MCF 10A (cell line): ENCODE data around the gene RFX6. TPM values are rescaled to one million over a fixed set of nuclear protein-coding genes. Genes with fewer than 3 reads are reported as not detected.

Experiments used
- BruUV-seq: library from RNA; stranded (reverse); fragments of 400-500 nt; replicated peaks from 2 replicates; lab custom pipeline; 2021; lab: Mats Ljungman, UMichigan
- CTCF ChIA-PET: fragments of 300-600 bp; sonication (Branson Sonifier 250); formaldehyde crosslinking; extraction: SDS; loops from one replicate; lab custom pipeline; 2021; ENCODE audit warnings: antibody characterized with exemption, inconsistent platforms; lab: Yijun Ruan, JAX
- POLR2A ChIA-PET: fragments of 300-600, 350-650 bp; sonication (Branson Sonifier 250); formaldehyde crosslinking; extraction: SDS; loops from one replicate; lab custom pipeline; 2020; ENCODE audit warnings: antibody characterized with exemption, inconsistent platforms; lab: Yijun Ruan, JAX
- DNase-seq: peaks from one replicate; pipeline ENCODE4 v3.0.0-alpha.2; 2018; ENCODE audit not compliant: unreplicated experiment
- H3K27ac Mint-ChIP-seq: one replicate; pipeline ENCODE4 v1.8.0; 2022; ENCODE audit warnings: mild to moderate bottlenecking, low read depth, mixed read lengths; ENCODE audit not compliant: unreplicated experiment
- H3K27me3 Mint-ChIP-seq: one replicate; pipeline ENCODE4 v1.8.0; 2022; ENCODE audit warnings: mixed read lengths; ENCODE audit not compliant: insufficient read depth, unreplicated experiment
- H3K36me3 Mint-ChIP-seq: one replicate; pipeline ENCODE4 v1.8.0; 2022; ENCODE audit warnings: mild to moderate bottlenecking, moderate library complexity, mixed read lengths; ENCODE audit not compliant: insufficient read depth, unreplicated experiment
- H3K4me1 Mint-ChIP-seq: one replicate; pipeline ENCODE4 v1.8.0; 2022; ENCODE audit warnings: mixed read lengths; ENCODE audit not compliant: insufficient read depth, unreplicated experiment
- H3K4me3 Mint-ChIP-seq: one replicate; pipeline ENCODE4 v1.8.0; 2022; ENCODE audit warnings: mild to moderate bottlenecking, moderate library complexity, mixed read lengths; ENCODE audit not compliant: unreplicated experiment
- H3K9me3 Mint-ChIP-seq: one replicate; pipeline ENCODE4 v1.8.0; 2022; ENCODE audit warnings: mixed read lengths; ENCODE audit not compliant: unreplicated experiment
- intact Hi-C: fragments of 100-400 bp; cut with micrococcal nuclease; formaldehyde crosslinking; loops from 2 replicates; pipeline ENCODE4 v1.14.1; 2022
- total RNA-seq: library from RNA; stranded (reverse); gene quantifications from 2 replicates; pipeline ENCODE4 v1.2.3, GENCODE V29; 2022
- TF ChIP-seq, protein P1 (sequence below): fragments of 200-600 bp; IDR thresholded peaks from one replicate; pipeline ENCODE4 v1.8.0; 2022; ENCODE audit warnings: antibody characterized with exemption, mild to moderate bottlenecking; ENCODE audit not compliant: unreplicated experiment

Gene RFX6
- total RNA-seq, 1 experiment from 2014 or later, result not detected

DNA sequence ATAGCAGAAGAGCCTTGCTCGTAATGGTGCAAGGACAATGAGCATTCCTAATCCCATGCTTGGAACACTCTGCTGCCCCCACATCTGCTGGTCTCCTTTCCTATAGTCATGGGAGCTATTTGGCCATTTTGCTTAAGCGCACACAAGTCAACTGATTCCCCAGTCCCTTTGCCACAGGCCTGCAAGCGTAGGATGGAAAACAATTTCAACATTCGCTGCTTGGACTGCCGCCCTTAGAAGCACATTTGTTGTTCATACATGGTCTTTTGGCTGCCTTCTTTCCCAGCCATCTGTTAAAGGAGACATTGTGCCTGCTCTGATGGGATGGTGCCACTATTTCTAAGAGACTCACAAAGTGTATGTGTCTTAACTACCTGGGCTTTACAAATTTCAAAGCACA is 96.9 kb downstream of the RFX6 start:
- intact Hi-C loops, result loop anchor here (2.0 to 10.0 kb wide), 4 partner anchors 301 to 855 kb away; no protein-coding TSS in a partner anchor
- peaks cover 35% of the 10 kb centered on the region for H3K27me3 Mint-ChIP-seq
- no peaks in the 10 kb centered on the region for H3K9me3 Mint-ChIP-seq
- no TSS peak for BruUV-seq
- no peak for DNase-seq
- H3K4me1 Mint-ChIP-seq, result no peaks in the 10 kb centered on the region
- TF ChIP-seq, protein P1, sequence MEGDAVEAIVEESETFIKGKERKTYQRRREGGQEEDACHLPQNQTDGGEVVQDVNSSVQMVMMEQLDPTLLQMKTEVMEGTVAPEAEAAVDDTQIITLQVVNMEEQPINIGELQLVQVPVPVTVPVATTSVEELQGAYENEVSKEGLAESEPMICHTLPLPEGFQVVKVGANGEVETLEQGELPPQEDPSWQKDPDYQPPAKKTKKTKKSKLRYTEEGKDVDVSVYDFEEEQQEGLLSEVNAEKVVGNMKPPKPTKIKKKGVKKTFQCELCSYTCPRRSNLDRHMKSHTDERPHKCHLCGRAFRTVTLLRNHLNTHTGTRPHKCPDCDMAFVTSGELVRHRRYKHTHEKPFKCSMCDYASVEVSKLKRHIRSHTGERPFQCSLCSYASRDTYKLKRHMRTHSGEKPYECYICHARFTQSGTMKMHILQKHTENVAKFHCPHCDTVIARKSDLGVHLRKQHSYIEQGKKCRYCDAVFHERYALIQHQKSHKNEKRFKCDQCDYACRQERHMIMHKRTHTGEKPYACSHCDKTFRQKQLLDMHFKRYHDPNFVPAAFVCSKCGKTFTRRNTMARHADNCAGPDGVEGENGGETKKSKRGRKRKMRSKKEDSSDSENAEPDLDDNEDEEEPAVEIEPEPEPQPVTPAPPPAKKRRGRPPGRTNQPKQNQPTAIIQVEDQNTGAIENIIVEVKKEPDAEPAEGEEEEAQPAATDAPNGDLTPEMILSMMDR, result no peak
- POLR2A ChIA-PET, result no interaction called here
- H3K27ac Mint-ChIP-seq, result no peak overlapping the region
- no peaks in the 10 kb centered on the region for H3K36me3 Mint-ChIP-seq
- CTCF ChIA-PET, result interaction anchor here (0.6 to 1.9 kb wide), 7 partner anchors 14 to 1230 kb away, joined by 3 to 5 read pairs (median 4); no protein-coding TSS in a partner anchor
- no peak overlapping the region for H3K4me3 Mint-ChIP-seq

- TF ChIP-seq, protein P1, result no peak
- ChIA-PET CTCF (interaction anchor here (1.2 to 1.9 kb wide), 7 partner anchors 13 to 630 kb away, joined by 3 to 5 read pairs (median 4); no protein-coding TSS in a partner anchor), POLR2A (interaction anchor here (0.6 to 0.7 kb wide), 2 partner anchors 214 to 313 kb away, joined by 3 read pairs; no protein-coding TSS in a partner anchor)
- Mint-ChIP-seq H3K9me3 (no peaks in the 10 kb centered on the region), H3K27ac (no peak overlapping the region), H3K4me1 (peaks cover 5% of the 10 kb centered on the region), H3K27me3 (peaks cover 36% of the 10 kb centered on the region), H3K36me3 (no peaks in the 10 kb centered on the region), H3K4me3 (no peak overlapping the region)
- intact Hi-C loops, result loop anchor here (10.0 kb wide), 1 partner anchor 300 kb away; no protein-coding TSS in a partner anchor
- DNase-seq, result no peak
- BruUV-seq, result no TSS peak
These were observed 97.7 kb downstream of the RFX6 start for GRCh38 chr6:116974526-116975316.

GRCh38 chr6:116975600-116975999 is 98.6 kb downstream of the RFX6 start:
- no TSS peak for BruUV-seq
- peak; percentile 48 for DNase-seq
- ChIA-PET CTCF (interaction anchor here (1.3 to 1.9 kb wide), 5 partner anchors 12 to 629 kb away, joined by 3 to 5 read pairs (median 4); no protein-coding TSS in a partner anchor), POLR2A (interaction anchor here (0.6 kb wide), 1 partner anchor 213 kb away, joined by 3 read pairs; no protein-coding TSS in a partner anchor)
- TF ChIP-seq, protein P1, result no peak
- Mint-ChIP-seq H3K27me3 (peaks cover 38% of the 10 kb centered on the region), H3K36me3 (no peaks in the 10 kb centered on the region), H3K27ac (no peak overlapping the region), H3K4me1 (peaks cover 5% of the 10 kb centered on the region), H3K9me3 (no peaks in the 10 kb centered on the region), H3K4me3 (no peak overlapping the region)
- intact Hi-C loops, result loop anchor here (10.0 kb wide), 1 partner anchor 299 kb away; no protein-coding TSS in a partner anchor

GRCh38 chr6:116979560-116979959 is 102.5 kb downstream of the RFX6 start:
- TF ChIP-seq, protein P1, result no peak

More at GRCh38 chr6:116979560-116979959, 102.5 kb downstream of the RFX6 start:
- DNase-seq, result no peak
- H3K4me3 Mint-ChIP-seq, result no peak overlapping the region
- POLR2A ChIA-PET, result no interaction called here
- BruUV-seq, result no TSS peak
- intact Hi-C loops, result loop anchor here (10.0 kb wide), 1 partner anchor 295 kb away; no protein-coding TSS in a partner anchor
- CTCF ChIA-PET, result interaction anchor here (1.0 kb wide), 1 partner anchor 11 kb away, joined by 8 read pairs; no protein-coding TSS in a partner anchor
- no peak overlapping the region for H3K27ac Mint-ChIP-seq
- H3K9me3 Mint-ChIP-seq, result peaks cover 14% of the 10 kb centered on the region
- H3K27me3 Mint-ChIP-seq, result peaks cover 42% of the 10 kb centered on the region
- H3K4me1 Mint-ChIP-seq, result peaks cover 5% of the 10 kb centered on the region
- no peaks in the 10 kb centered on the region for H3K36me3 Mint-ChIP-seq
